ENCODE results near the gene NT5C2. TPM values are rescaled to one million over a fixed set of nuclear protein-coding genes. Genes with fewer than 3 reads are reported as not detected.
"Not testable (repeated sequence)": the region's sequence is repeated elsewhere in the genome, so short reads cannot be mapped to it uniquely, and the experiment has no call there.

Gene NT5C2
- total and polyA plus RNA-seq, 2 experiments from 2014 or later, result 52.6 to 69.0 TPM

DNA sequence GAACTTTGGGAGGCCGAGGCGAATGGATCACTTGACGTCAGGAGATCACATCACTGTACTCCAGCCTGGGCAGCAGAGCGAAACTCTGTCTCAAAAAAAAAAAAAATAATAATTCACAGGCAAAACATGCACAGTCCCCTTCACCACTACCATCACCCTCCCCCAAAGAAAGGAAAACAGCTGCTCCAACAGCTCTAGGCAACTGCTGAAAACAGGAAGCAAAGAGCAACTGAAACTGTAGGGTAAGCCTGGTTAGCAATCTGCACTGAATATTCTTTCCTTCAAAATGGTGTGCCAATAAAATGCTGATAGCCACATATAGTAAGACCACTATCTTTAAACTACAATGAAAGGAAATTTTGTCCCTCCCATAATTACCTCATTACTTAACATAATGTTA is 11.8 kb downstream of the NT5C2 start:
- Histone ChIP-seq H3K9me2 (ENCODE audit: insufficient read depth) (no peaks in the 10 kb centered on the region), H3K9me3 (ENCODE audit: low read depth) (no peaks in the 10 kb centered on the region), H3K27me3 (replicated peaks; ENCODE audit: insufficient read depth) (no peaks in the 10 kb centered on the region), H3K36me3 (ENCODE audit: low read depth) (peaks cover 28% of the 10 kb centered on the region), H3F3A (ENCODE audit: insufficient read depth) (no peaks in the 10 kb centered on the region), H3K4me2 (ENCODE audit: unreplicated experiment) (no peak overlapping the region), H3K27ac (no peak overlapping the region), H2AFZ (no peak overlapping the region), H3K4me1 (ENCODE audit: insufficient read depth) (peaks cover 11% of the 10 kb centered on the region), H3K4me3 (no peak overlapping the region), H3K9ac (no peak overlapping the region), H4K20me1 (ENCODE audit: insufficient read depth) (peaks cover 24% of the 10 kb centered on the region; the same call in 1 of the 2 replicates), H3K79me2 (ENCODE audit: insufficient read depth) (peaks cover 100% of the 10 kb centered on the region)
- WGBS, 2 experiments (ENCODE audit: low coverage in 1 of 2, low lambda C conversion rate in 2 of 2, missing lambda C conversion rate in 2 of 2), result 91 to 97% methylated on average over 4 of the region's 4 CpGs
- no peak for TF ChIP-seq EZH2 (IDR thresholded peaks at IDR 0.05; ENCODE audit: insufficient read depth, poor library complexity, severe bottlenecking)
- TF ChIP-seq EZH2phosphoT487 (IDR thresholded peaks at IDR 0.05; ENCODE audit: insufficient read depth, low read depth), result no peak
- no peak for DNase-seq
- in situ Hi-C loops (cut with MboI), result no loop called here

DNA sequence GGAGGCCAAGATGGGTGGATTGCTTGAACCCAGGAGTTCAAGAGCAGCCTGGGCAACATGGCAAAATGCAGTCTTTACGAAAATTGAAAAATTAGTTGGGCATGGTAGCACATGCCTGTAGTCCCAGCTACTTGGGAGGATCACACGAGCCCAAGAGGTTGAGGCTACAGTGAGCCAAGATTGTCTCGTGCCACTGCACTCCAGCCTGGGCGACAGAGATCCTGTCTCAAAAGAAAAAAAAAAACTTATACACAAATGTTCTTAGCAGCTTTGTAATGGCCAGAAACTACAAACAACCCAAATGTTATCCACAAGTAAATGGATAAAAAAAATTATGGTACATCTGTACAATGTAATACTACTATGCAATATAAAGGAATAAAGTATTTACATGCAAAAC is 12.6 kb downstream of the NT5C2 start:
- Histone ChIP-seq H3F3A (ENCODE audit: insufficient read depth) (no peaks in the 10 kb centered on the region), H3K4me1 (ENCODE audit: insufficient read depth) (peaks cover 11% of the 10 kb centered on the region), H3K27me3 (replicated peaks; ENCODE audit: insufficient read depth) (no peaks in the 10 kb centered on the region), H4K20me1 (ENCODE audit: insufficient read depth) (peaks cover 18% of the 10 kb centered on the region; the same call in 1 of the 2 replicates), H3K9ac (no peak overlapping the region), H2AFZ (no peak overlapping the region), H3K4me2 (ENCODE audit: unreplicated experiment) (no peak overlapping the region), H3K27ac (no peak overlapping the region), H3K79me2 (ENCODE audit: insufficient read depth) (peaks cover 98% of the 10 kb centered on the region), H3K36me3 (ENCODE audit: low read depth) (peaks cover 29% of the 10 kb centered on the region), H3K4me3 (no peak overlapping the region), H3K9me2 (ENCODE audit: insufficient read depth) (no peaks in the 10 kb centered on the region), H3K9me3 (ENCODE audit: low read depth) (no peaks in the 10 kb centered on the region)
- in situ Hi-C loops (cut with MboI), result no loop called here
- DNase-seq, result no peak
- 90 to 93% methylated on average over 4 of the region's 4 CpGs for whole genome bisulfite sequencing, 2 experiments (ENCODE audit: low coverage in 1 of 2, low lambda C conversion rate in 2 of 2, missing lambda C conversion rate in 2 of 2)
- no peak for TF ChIP-seq EZH2phosphoT487 (IDR thresholded peaks at IDR 0.05; ENCODE audit: insufficient read depth, low read depth)
- no peak for TF ChIP-seq EZH2 (IDR thresholded peaks at IDR 0.05; ENCODE audit: insufficient read depth, poor library complexity, severe bottlenecking)

DNA sequence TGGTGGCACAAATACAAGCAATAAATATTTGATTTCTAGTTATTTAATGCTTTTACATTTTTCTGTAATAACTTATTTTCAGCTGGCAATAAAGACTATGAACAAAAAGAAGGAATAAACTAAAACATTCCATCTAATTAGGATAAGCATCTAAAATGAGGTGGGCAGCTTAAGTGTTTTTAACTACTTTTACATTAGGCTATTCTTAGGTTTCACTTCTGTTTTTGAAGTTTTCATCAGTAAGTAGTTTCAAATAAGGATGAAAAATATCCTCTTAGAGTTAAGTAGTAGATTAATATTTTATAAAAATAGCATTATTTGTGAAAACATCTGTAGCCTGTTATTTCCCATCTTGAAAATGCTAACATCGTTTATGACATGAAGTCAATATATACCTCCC is 15.9 kb downstream of the NT5C2 start:
- WGBS, 2 experiments (ENCODE audit: low coverage in 1 of 2, low lambda C conversion rate in 2 of 2, missing lambda C conversion rate in 2 of 2), result 8 to 10% methylated on average over 1 of the region's 1 CpG
- no peaks in the 10 kb centered on the region for H3K9me2 ChIP-seq (ENCODE audit: insufficient read depth)
- peaks cover 9% of the 10 kb centered on the region; the same call in 1 of the 2 replicates for H4K20me1 ChIP-seq (ENCODE audit: insufficient read depth)

DNA sequence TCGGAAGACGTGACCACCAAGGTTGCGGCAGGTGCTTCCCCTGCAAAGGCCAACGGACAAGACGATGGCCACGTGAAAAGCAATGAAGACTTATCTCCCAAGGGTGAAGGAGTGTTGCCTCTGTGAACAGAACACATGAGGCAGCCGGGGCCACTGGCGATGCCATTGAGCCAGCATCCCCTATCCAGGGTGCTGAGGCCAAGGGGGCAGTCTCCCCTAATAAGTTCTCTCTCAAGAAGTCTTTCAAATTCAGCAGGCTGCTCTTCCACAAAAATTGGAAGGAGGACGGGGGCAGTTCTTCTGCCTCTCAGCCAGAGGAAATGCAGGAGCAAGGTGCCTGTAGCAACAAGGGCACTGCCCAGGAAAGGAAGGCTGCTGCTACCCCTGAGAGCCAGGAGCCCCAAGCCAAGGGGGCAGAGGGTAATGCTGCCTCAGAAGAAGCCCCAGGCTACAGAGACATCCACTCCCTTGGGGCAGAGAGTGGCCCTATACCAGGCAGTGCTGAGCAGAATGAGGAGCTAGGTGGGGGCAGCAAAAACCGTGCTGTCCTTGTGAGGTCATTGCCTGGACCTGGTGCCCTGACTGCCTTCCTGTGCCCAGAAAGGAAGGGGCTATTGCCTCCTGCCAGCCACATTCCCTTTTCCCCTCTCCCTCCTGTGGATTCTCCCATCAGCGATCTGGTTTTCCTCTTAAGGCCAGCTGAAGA is 17.3 kb downstream of the NT5C2 start:
- Histone ChIP-seq H3K36me3 (ENCODE audit: low read depth) (peaks cover 58% of the 10 kb centered on the region), H3K9me2 (ENCODE audit: insufficient read depth) (no peaks in the 10 kb centered on the region), H3F3A (ENCODE audit: insufficient read depth) (no peaks in the 10 kb centered on the region), H2AFZ (no peak overlapping the region), H3K27me3 (replicated peaks; ENCODE audit: insufficient read depth) (no peaks in the 10 kb centered on the region), H4K20me1 (ENCODE audit: insufficient read depth) (peaks cover 9% of the 10 kb centered on the region; the same call in 1 of the 2 replicates), H3K79me2 (ENCODE audit: insufficient read depth) (peaks cover 92% of the 10 kb centered on the region), H3K4me1 (ENCODE audit: insufficient read depth) (no peaks in the 10 kb centered on the region), H3K4me3 (no peak overlapping the region), H3K4me2 (ENCODE audit: unreplicated experiment) (no peak overlapping the region), H3K9ac (no peak overlapping the region), H3K27ac (no peak overlapping the region), H3K9me3 (ENCODE audit: low read depth) (no peaks in the 10 kb centered on the region)
- no peak for TF ChIP-seq EZH2 (IDR thresholded peaks at IDR 0.05; ENCODE audit: insufficient read depth, poor library complexity, severe bottlenecking)
- no peak for TF ChIP-seq EZH2phosphoT487 (IDR thresholded peaks at IDR 0.05; ENCODE audit: insufficient read depth, low read depth)
- in situ Hi-C loops (cut with MboI), result no loop called here
- no peak for DNase-seq
- 90 to 94% methylated on average over 10 to 11 of the region's 11 CpGs for WGBS, 2 experiments (ENCODE audit: low coverage in 1 of 2, low lambda C conversion rate in 2 of 2, missing lambda C conversion rate in 2 of 2)

More for the DNA sequence above, 15.9 kb downstream of the NT5C2 start:
- Histone ChIP-seq H3K4me1 (ENCODE audit: insufficient read depth) (no peaks in the 10 kb centered on the region), H3K79me2 (ENCODE audit: insufficient read depth) (peaks cover 93% of the 10 kb centered on the region), H3K4me2 (ENCODE audit: unreplicated experiment) (no peak overlapping the region), H3K9me3 (ENCODE audit: low read depth) (no peaks in the 10 kb centered on the region), H3K4me3 (no peak overlapping the region), H2AFZ (no peak overlapping the region), H3F3A (ENCODE audit: insufficient read depth) (no peaks in the 10 kb centered on the region), H3K27ac (no peak overlapping the region), H3K27me3 (replicated peaks; ENCODE audit: insufficient read depth) (no peaks in the 10 kb centered on the region), H3K36me3 (ENCODE audit: low read depth) (peaks cover 52% of the 10 kb centered on the region), H3K9ac (no peak overlapping the region)
- in situ Hi-C loops (cut with MboI), result no loop called here
- TF ChIP-seq EZH2phosphoT487 (IDR thresholded peaks at IDR 0.05; ENCODE audit: insufficient read depth, low read depth), result no peak
- no peak for TF ChIP-seq EZH2 (IDR thresholded peaks at IDR 0.05; ENCODE audit: insufficient read depth, poor library complexity, severe bottlenecking)
- DNase-seq, result no peak

DNA sequence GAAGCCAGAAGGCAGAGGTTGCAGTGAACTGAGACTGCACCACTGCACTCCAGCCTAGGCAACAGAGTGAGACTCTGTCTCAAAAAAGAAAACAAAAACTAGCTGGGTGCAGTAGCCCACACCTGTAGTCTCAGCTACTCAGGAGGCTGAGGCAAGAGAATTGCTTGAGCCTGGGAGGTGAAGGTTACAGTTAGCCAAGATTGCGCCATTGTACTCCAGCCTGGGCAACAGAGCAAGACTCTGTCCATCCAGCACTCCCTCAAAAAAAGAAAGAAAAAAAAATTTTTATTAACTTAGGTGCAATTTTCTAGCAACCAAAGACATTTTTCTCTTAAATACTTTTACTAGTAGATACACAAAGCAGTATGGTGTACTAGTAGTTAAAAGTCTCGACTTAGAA is 18.7 kb downstream of the NT5C2 start:
- H3K9me3 ChIP-seq (ENCODE audit: low read depth); H3K4me1 ChIP-seq (ENCODE audit: insufficient read depth); H4K20me1 ChIP-seq (ENCODE audit: insufficient read depth); H3K27me3 ChIP-seq (replicated peaks; ENCODE audit: insufficient read depth); H3K9me2 ChIP-seq (ENCODE audit: insufficient read depth); H2AFZ ChIP-seq; H3K4me2 ChIP-seq (ENCODE audit: unreplicated experiment); H3K9ac ChIP-seq; H3F3A ChIP-seq (ENCODE audit: insufficient read depth); H3K4me3 ChIP-seq; in situ Hi-C loops (cut with MboI); H3K27ac ChIP-seq; DNase-seq: not testable (repeated sequence)
- Histone ChIP-seq H3K36me3 (ENCODE audit: low read depth) (peaks cover 50% of the 10 kb centered on the region), H3K79me2 (ENCODE audit: insufficient read depth) (peaks cover 90% of the 10 kb centered on the region)
- WGBS, 2 experiments (ENCODE audit: low coverage in 1 of 2, low lambda C conversion rate in 2 of 2, missing lambda C conversion rate in 2 of 2), result 98 to 100% methylated on average over 2 of the region's 2 CpGs

Measured in GM23248 (cell line).